HepG2 (cell line): Measurements from ENCODE around the gene USP24. TPM values are rescaled to one million over a fixed set of nuclear protein-coding genes. Genes with fewer than 3 reads are reported as not detected.

Experiments used
- CC2D1A ChIP-seq: sonication (generic); formaldehyde crosslinking; IDR thresholded peaks from 2 replicates; pipeline ENCODE4 v1.8.1; 2023; ENCODE audit warnings: mild to moderate bottlenecking, missing genetic modification reagents
- CREB1 ChIP-seq, 2 experiments: fragments of 450-650 bp in 1 of 2; IDR thresholded peaks; 2 replicates each; pipeline ENCODE4 v1.6.1; 2016 to 2017; ENCODE audit warnings: control low read depth in 1 of 2, mild to moderate bottlenecking in 1 of 2, missing compliant biosample characterization in 1 of 2, missing genetic modification characterization in 1 of 2
- NR2F1 ChIP-seq, 2 experiments: fragments of 450-650 bp in 1 of 2; formaldehyde crosslinking in 1 of 2; IDR thresholded peaks; 2 replicates each; pipeline versions ENCODE4 v1.5.0 to v1.6.1; 2016 to 2020; ENCODE audit warnings: mild to moderate bottlenecking in 1 of 2, missing compliant biosample characterization in 1 of 2, missing genetic modification reagents in 1 of 2, moderate library complexity in 1 of 2
- PPARG ChIP-seq: conservative IDR thresholded peaks from 2 replicates; pipeline ENCODE4 v1.6.1; 2016; ENCODE audit warnings: missing biosample characterization, missing genetic modification reagents
- RCOR2 ChIP-seq: IDR thresholded peaks from 2 replicates; pipeline ENCODE4 v1.6.1; 2016; ENCODE audit warnings: missing biosample characterization, missing genetic modification reagents
- SMAD9 ChIP-seq: sonication (generic); formaldehyde crosslinking; IDR thresholded peaks from 2 replicates; pipeline ENCODE4 v1.5.1; 2020; ENCODE audit warnings: mild to moderate bottlenecking, missing genetic modification reagents
- SP5 ChIP-seq: IDR thresholded peaks from 2 replicates; pipeline ENCODE4 v1.6.1; 2016; ENCODE audit warnings: low read depth, borderline replicate concordance
- ZNF441 ChIP-seq: sonication (generic); formaldehyde crosslinking; IDR thresholded peaks from 2 replicates; pipeline ENCODE4 v1.7.0; 2021; ENCODE audit warnings: missing genetic modification reagents, borderline replicate concordance
- ZNF570 ChIP-seq: sonication (generic); formaldehyde crosslinking; IDR thresholded peaks from 2 replicates; pipeline ENCODE4 v1.4.0; 2020; ENCODE audit warnings: mild to moderate bottlenecking, missing genetic modification reagents, borderline replicate concordance
- ZNF605 ChIP-seq: sonication (generic); formaldehyde crosslinking; IDR thresholded peaks from 2 replicates; pipeline ENCODE4 v1.8.0; 2022; ENCODE audit warnings: mild to moderate bottlenecking, missing genetic modification reagents
- ZNF766 ChIP-seq: sonication (generic); formaldehyde crosslinking; IDR thresholded peaks from 2 replicates; pipeline ENCODE4 v1.5.0; 2020; ENCODE audit warnings: missing genetic modification reagents, borderline replicate concordance
- ZNF788 ChIP-seq: sonication (generic); formaldehyde crosslinking; IDR thresholded peaks from 2 replicates; pipeline ENCODE4 v1.5.0; 2020; ENCODE audit warnings: mild to moderate bottlenecking, missing genetic modification reagents, borderline replicate concordance
- polyA plus RNA-seq, 8 experiments: library from polyadenylated mRNA; depleted of rRNA in 3 of 8; stranded (reverse) in 7 of 8; unstranded in 1 of 8; fragments of >200 nt; fragmentation: Illumina TruSeq in 4 of 8; extraction: Trizol in 4 of 8; gene quantifications; 2 replicates each; pipeline versions ENCODE4 v1.2.1 to v1.2.3, GENCODE V29; 2011 to 2016; ENCODE audit warnings: low read depth in 4 of 8, missing spikeins in 1 of 8, mixed read lengths in 1 of 8; ENCODE audit not compliant: insufficient read depth in 1 of 8
- total RNA-seq, 5 experiments: library from RNA; depleted of rRNA; stranded (reverse); fragments of >200 nt; fragmentation: Illumina TruSeq; extraction: Trizol; gene quantifications; 2 replicates each; pipeline ENCODE4 v1.2.3, GENCODE V29; 2016; ENCODE audit warnings: low read depth in 1 of 5
- TF ChIP-seq, protein P1 (sequence below): sonication (generic); formaldehyde crosslinking; IDR thresholded peaks from 2 replicates; pipeline ENCODE4 v1.5.1; 2020; ENCODE audit warnings: mild to moderate bottlenecking, missing genetic modification reagents, borderline replicate concordance
- TF ChIP-seq, protein P2 (sequence below): sonication (generic); formaldehyde crosslinking; IDR thresholded peaks from 2 replicates; pipeline ENCODE4 v1.4.0; 2020; ENCODE audit warnings: mild to moderate bottlenecking, missing genetic modification reagents
- TF ChIP-seq, protein P3 (sequence below): sonication (generic); formaldehyde crosslinking; IDR thresholded peaks from 2 replicates; pipeline ENCODE4 v1.5.0; 2020; ENCODE audit warnings: mild to moderate bottlenecking, missing genetic modification reagents, borderline replicate concordance
- TF ChIP-seq, protein P4 (sequence below): conservative IDR thresholded peaks from 2 replicates; pipeline ENCODE4 v1.6.1; 2018; ENCODE audit warnings: missing genetic modification reagents

The USP24 gene
- total and polyA plus RNA-seq, 2 of the 13 experiments (the other 11 are each of a cell fraction or from before 2014, with no cell fraction given) = 18.8 to 47.6 TPM

DNA sequence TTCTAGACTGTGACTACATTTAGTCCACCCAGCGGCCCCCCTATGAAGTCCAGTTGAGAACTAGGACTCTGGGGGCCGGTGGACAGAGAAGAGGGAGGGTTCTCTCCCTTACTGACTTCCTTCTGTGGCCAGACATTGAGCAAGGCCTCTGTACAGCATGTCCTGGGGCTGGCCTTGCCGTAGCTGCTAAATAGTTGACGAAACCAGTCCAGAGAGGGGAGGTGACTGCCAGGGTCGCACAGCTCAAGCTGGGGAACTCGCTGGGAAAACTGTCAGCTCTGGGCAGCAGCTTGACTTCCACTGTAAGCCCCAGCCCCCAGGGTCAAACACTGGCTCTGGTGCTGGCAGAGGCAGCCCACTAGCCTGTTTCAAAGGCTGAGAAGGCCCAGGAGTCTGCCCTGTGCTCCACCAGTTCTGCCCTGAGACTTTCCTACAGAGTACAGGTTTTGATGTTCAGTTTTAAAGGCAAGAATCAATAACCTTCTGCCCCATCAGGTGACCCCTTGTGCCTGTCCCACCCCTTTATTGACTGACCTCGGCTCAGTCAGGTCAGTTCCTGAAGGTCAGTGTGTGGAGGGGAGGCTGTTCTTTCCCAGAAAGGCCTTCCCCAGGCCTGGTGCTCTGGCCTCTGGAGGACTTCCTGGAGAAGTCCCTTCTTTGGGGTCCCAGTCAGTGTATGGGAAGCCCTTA, 161.8 kb downstream of the USP24 start (continued):
- TF ChIP-seq, protein P1, sequence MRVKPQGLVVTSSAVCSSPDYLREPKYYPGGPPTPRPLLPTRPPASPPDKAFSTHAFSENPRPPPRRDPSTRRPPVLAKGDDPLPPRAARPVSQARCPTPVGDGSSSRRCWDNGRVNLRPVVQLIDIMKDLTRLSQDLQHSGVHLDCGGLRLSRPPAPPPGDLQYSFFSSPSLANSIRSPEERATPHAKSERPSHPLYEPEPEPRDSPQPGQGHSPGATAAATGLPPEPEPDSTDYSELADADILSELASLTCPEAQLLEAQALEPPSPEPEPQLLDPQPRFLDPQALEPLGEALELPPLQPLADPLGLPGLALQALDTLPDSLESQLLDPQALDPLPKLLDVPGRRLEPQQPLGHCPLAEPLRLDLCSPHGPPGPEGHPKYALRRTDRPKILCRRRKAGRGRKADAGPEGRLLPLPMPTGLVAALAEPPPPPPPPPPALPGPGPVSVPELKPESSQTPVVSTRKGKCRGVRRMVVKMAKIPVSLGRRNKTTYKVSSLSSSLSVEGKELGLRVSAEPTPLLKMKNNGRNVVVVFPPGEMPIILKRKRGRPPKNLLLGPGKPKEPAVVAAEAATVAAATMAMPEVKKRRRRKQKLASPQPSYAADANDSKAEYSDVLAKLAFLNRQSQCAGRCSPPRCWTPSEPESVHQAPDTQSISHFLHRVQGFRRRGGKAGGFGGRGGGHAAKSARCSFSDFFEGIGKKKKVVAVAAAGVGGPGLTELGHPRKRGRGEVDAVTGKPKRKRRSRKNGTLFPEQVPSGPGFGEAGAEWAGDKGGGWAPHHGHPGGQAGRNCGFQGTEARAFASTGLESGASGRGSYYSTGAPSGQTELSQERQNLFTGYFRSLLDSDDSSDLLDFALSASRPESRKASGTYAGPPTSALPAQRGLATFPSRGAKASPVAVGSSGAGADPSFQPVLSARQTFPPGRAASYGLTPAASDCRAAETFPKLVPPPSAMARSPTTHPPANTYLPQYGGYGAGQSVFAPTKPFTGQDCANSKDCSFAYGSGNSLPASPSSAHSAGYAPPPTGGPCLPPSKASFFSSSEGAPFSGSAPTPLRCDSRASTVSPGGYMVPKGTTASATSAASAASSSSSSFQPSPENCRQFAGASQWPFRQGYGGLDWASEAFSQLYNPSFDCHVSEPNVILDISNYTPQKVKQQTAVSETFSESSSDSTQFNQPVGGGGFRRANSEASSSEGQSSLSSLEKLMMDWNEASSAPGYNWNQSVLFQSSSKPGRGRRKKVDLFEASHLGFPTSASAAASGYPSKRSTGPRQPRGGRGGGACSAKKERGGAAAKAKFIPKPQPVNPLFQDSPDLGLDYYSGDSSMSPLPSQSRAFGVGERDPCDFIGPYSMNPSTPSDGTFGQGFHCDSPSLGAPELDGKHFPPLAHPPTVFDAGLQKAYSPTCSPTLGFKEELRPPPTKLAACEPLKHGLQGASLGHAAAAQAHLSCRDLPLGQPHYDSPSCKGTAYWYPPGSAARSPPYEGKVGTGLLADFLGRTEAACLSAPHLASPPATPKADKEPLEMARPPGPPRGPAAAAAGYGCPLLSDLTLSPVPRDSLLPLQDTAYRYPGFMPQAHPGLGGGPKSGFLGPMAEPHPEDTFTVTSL (CRISPR knock-in tag) = peak; percentile 25; the same call in 1 of the 2 replicates
- TF ChIP-seq ZNF441 (CRISPR knock-in tag) (no peak), ZNF788 (CRISPR knock-in tag) (peak; percentile 51; the same call in 1 of the 2 replicates), SP5 (CRISPR knock-in tag) (peak; percentile 97), ZNF766 (CRISPR knock-in tag) (no peak), SMAD9 (CRISPR knock-in tag) (no peak), NR2F1 (CRISPR knock-in tag; IDR thresholded peaks at IDR 0.05) (peak; percentile 88 to 94), CC2D1A (CRISPR knock-in tag) (no peak), CREB1 (IDR thresholded peaks at IDR 0.05) (no peak), CREB1 (CRISPR knock-in tag; IDR thresholded peaks at IDR 0.05) (0 out of 2 replicates have a peak, but pooled peaks have one; percentile 31), ZNF605 (0 out of 2 replicates have a peak, but pooled peaks have one; percentile 34), PPARG (CRISPR knock-in tag) (no peak), RCOR2 (CRISPR knock-in tag) (0 out of 2 replicates have a peak, but pooled peaks have one; percentile 52), ZNF570 (no peak)
- TF ChIP-seq, protein P2, sequence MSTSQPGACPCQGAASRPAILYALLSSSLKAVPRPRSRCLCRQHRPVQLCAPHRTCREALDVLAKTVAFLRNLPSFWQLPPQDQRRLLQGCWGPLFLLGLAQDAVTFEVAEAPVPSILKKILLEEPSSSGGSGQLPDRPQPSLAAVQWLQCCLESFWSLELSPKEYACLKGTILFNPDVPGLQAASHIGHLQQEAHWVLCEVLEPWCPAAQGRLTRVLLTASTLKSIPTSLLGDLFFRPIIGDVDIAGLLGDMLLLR (CRISPR knock-in tag) = no peak
- TF ChIP-seq, protein P3, sequence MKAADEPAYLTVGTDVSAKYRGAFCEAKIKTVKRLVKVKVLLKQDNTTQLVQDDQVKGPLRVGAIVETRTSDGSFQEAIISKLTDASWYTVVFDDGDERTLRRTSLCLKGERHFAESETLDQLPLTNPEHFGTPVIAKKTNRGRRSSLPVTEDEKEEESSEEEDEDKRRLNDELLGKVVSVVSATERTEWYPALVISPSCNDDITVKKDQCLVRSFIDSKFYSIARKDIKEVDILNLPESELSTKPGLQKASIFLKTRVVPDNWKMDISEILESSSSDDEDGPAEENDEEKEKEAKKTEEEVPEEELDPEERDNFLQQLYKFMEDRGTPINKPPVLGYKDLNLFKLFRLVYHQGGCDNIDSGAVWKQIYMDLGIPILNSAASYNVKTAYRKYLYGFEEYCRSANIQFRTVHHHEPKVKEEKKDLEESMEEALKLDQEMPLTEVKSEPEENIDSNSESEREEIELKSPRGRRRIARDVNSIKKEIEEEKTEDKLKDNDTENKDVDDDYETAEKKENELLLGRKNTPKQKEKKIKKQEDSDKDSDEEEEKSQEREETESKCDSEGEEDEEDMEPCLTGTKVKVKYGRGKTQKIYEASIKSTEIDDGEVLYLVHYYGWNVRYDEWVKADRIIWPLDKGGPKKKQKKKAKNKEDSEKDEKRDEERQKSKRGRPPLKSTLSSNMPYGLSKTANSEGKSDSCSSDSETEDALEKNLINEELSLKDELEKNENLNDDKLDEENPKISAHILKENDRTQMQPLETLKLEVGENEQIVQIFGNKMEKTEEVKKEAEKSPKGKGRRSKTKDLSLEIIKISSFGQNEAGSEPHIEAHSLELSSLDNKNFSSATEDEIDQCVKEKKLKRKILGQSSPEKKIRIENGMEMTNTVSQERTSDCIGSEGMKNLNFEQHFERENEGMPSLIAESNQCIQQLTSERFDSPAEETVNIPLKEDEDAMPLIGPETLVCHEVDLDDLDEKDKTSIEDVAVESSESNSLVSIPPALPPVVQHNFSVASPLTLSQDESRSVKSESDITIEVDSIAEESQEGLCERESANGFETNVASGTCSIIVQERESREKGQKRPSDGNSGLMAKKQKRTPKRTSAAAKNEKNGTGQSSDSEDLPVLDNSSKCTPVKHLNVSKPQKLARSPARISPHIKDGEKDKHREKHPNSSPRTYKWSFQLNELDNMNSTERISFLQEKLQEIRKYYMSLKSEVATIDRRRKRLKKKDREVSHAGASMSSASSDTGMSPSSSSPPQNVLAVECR (CRISPR knock-in tag) = peak; percentile 43; the same call in 1 of the 2 replicates
- TF ChIP-seq, protein P4, sequence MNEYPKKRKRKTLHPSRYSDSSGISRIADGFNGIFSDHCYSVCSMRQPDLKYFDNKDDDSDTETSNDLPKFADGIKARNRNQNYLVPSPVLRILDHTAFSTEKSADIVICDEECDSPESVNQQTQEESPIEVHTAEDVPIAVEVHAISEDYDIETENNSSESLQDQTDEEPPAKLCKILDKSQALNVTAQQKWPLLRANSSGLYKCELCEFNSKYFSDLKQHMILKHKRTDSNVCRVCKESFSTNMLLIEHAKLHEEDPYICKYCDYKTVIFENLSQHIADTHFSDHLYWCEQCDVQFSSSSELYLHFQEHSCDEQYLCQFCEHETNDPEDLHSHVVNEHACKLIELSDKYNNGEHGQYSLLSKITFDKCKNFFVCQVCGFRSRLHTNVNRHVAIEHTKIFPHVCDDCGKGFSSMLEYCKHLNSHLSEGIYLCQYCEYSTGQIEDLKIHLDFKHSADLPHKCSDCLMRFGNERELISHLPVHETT (CRISPR knock-in tag) = no peak
